HepG2 (cell line): ENCODE results near the gene KIF15. TPM values are rescaled to one million over a fixed set of nuclear protein-coding genes. Genes with fewer than 3 reads are reported as not detected.
A peak's percentile ranks its signal among the peaks of the same experiment; 100 is the strongest.

Source experiments
- ARID3A ChIP-seq: IDR thresholded peaks from 2 replicates; pipeline ENCODE4 v1.6.1; 2012; ENCODE audit warnings: low read depth, low read length, improper control_type of control experiment
- ATF7 ChIP-seq, 2 experiments: fragments of 450-650 bp in 1 of 2; sonication (generic) in 1 of 2; formaldehyde crosslinking in 1 of 2; IDR thresholded peaks; 2 replicates each; pipeline versions ENCODE4 v1.4.0 to v1.6.1; 2016 to 2020; ENCODE audit warnings: antibody characterized with exemption in 1 of 2, mild to moderate bottlenecking in 1 of 2, missing genetic modification reagents in 1 of 2
- BHLHE40 ChIP-seq: IDR thresholded peaks from 2 replicates; pipeline ENCODE4 v1.6.1; 2011; ENCODE audit warnings: low read length, improper control_type of control experiment
- DNMT3B ChIP-seq: conservative IDR thresholded peaks from 2 replicates; pipeline ENCODE4 v1.6.1; 2016; ENCODE audit warnings: missing biosample characterization, control low read depth
- GTF2F1 ChIP-seq: fragments of 150-350 bp; IDR thresholded peaks from 2 replicates; pipeline ENCODE4 v1.6.1; 2014; ENCODE audit warnings: low read length
- KLF6 ChIP-seq: IDR thresholded peaks from 2 replicates; pipeline ENCODE4 v1.8.0; 2016; ENCODE audit warnings: missing biosample characterization, missing genetic modification reagents
- MAF1 ChIP-seq: sonication (generic); formaldehyde crosslinking; IDR thresholded peaks from 2 replicates; pipeline ENCODE4 v1.5.0; 2020; ENCODE audit warnings: missing genetic modification reagents, borderline replicate concordance
- RARG ChIP-seq: sonication (generic); formaldehyde crosslinking; IDR thresholded peaks from 2 replicates; pipeline ENCODE4 v1.4.0; 2020; ENCODE audit warnings: low read depth, mild to moderate bottlenecking, missing genetic modification reagents
- RFX3 ChIP-seq: IDR thresholded peaks from 2 replicates; pipeline ENCODE4 v1.6.1; 2016; ENCODE audit warnings: missing biosample characterization, missing genetic modification reagents
- SIN3B ChIP-seq: fragments of 150-350 bp; IDR thresholded peaks from 2 replicates; pipeline ENCODE4 v1.6.1; 2014; ENCODE audit warnings: low read length
- THYN1 ChIP-seq: sonication (generic); formaldehyde crosslinking; IDR thresholded peaks from 2 replicates; pipeline ENCODE4 v1.8.1; 2023; ENCODE audit warnings: low read depth, mild to moderate bottlenecking, moderate library complexity, missing genetic modification reagents, borderline replicate concordance
- ZFP82 ChIP-seq: sonication (generic); formaldehyde crosslinking; IDR thresholded peaks from 2 replicates; pipeline ENCODE4 v1.5.1; 2020; ENCODE audit warnings: mild to moderate bottlenecking, missing genetic modification reagents, borderline replicate concordance
- ZGPAT ChIP-seq: IDR thresholded peaks from 2 replicates; pipeline ENCODE4 v1.6.1; 2016; ENCODE audit warnings: mild to moderate bottlenecking
- ZNF432 ChIP-seq: sonication (generic); formaldehyde crosslinking; IDR thresholded peaks from 2 replicates; pipeline ENCODE4 v1.5.0; 2020; ENCODE audit warnings: missing genetic modification reagents, mild to moderate bottlenecking, borderline replicate concordance
- ZNF670 ChIP-seq: sonication (generic); formaldehyde crosslinking; IDR thresholded peaks from 2 replicates; pipeline ENCODE4 v1.8.0; 2022; ENCODE audit warnings: mild to moderate bottlenecking, missing genetic modification reagents, borderline replicate concordance
- polyA plus RNA-seq, 8 experiments: library from polyadenylated mRNA; depleted of rRNA in 3 of 8; stranded (reverse) in 7 of 8; unstranded in 1 of 8; fragments of >200 nt; fragmentation: Illumina TruSeq in 4 of 8; extraction: Trizol in 4 of 8; gene quantifications; 2 replicates each; pipeline versions ENCODE4 v1.2.1 to v1.2.3, GENCODE V29; 2011 to 2016; ENCODE audit warnings: low read depth in 4 of 8, missing spikeins in 1 of 8, mixed read lengths in 1 of 8; ENCODE audit not compliant: insufficient read depth in 1 of 8
- total RNA-seq, 5 experiments: library from RNA; depleted of rRNA; stranded (reverse); fragments of >200 nt; fragmentation: Illumina TruSeq; extraction: Trizol; gene quantifications; 2 replicates each; pipeline ENCODE4 v1.2.3, GENCODE V29; 2016; ENCODE audit warnings: low read depth in 1 of 5
- TF ChIP-seq, protein P1 (sequence below): sonication (generic); formaldehyde crosslinking; IDR thresholded peaks from 2 replicates; pipeline ENCODE4 v1.5.0; 2020; ENCODE audit warnings: missing genetic modification reagents, mild to moderate bottlenecking, borderline replicate concordance
- TF ChIP-seq, protein P2 (sequence below): sonication (generic); formaldehyde crosslinking; IDR thresholded peaks from 2 replicates; pipeline ENCODE4 v1.4.0; 2020; ENCODE audit warnings: mild to moderate bottlenecking, missing genetic modification reagents
- TF ChIP-seq, protein P3 (sequence below): sonication (generic); formaldehyde crosslinking; conservative IDR thresholded peaks from 2 replicates; pipeline ENCODE4 v1.8.0; 2022; ENCODE audit warnings: mild to moderate bottlenecking, moderate library complexity, missing genetic modification reagents

Gene KIF15
- total and polyA plus RNA-seq, 2 of the 13 experiments (the other 11 are each of a cell fraction or from before 2014, with no cell fraction given) = 4.8 to 33.8 TPM

- TF ChIP-seq MAF1 (CRISPR knock-in tag) = no peak; the same call in 1 of the 2 replicates
- TF ChIP-seq, protein P1, sequence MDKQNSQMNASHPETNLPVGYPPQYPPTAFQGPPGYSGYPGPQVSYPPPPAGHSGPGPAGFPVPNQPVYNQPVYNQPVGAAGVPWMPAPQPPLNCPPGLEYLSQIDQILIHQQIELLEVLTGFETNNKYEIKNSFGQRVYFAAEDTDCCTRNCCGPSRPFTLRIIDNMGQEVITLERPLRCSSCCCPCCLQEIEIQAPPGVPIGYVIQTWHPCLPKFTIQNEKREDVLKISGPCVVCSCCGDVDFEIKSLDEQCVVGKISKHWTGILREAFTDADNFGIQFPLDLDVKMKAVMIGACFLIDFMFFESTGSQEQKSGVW (CRISPR knock-in tag) = no peak
- no peak for TF ChIP-seq DNMT3B (CRISPR knock-in tag)
- TF ChIP-seq ZNF432 (CRISPR knock-in tag) = no peak
- peak; percentile 85 for TF ChIP-seq ZGPAT (CRISPR knock-in tag)
- TF ChIP-seq, protein P2, sequence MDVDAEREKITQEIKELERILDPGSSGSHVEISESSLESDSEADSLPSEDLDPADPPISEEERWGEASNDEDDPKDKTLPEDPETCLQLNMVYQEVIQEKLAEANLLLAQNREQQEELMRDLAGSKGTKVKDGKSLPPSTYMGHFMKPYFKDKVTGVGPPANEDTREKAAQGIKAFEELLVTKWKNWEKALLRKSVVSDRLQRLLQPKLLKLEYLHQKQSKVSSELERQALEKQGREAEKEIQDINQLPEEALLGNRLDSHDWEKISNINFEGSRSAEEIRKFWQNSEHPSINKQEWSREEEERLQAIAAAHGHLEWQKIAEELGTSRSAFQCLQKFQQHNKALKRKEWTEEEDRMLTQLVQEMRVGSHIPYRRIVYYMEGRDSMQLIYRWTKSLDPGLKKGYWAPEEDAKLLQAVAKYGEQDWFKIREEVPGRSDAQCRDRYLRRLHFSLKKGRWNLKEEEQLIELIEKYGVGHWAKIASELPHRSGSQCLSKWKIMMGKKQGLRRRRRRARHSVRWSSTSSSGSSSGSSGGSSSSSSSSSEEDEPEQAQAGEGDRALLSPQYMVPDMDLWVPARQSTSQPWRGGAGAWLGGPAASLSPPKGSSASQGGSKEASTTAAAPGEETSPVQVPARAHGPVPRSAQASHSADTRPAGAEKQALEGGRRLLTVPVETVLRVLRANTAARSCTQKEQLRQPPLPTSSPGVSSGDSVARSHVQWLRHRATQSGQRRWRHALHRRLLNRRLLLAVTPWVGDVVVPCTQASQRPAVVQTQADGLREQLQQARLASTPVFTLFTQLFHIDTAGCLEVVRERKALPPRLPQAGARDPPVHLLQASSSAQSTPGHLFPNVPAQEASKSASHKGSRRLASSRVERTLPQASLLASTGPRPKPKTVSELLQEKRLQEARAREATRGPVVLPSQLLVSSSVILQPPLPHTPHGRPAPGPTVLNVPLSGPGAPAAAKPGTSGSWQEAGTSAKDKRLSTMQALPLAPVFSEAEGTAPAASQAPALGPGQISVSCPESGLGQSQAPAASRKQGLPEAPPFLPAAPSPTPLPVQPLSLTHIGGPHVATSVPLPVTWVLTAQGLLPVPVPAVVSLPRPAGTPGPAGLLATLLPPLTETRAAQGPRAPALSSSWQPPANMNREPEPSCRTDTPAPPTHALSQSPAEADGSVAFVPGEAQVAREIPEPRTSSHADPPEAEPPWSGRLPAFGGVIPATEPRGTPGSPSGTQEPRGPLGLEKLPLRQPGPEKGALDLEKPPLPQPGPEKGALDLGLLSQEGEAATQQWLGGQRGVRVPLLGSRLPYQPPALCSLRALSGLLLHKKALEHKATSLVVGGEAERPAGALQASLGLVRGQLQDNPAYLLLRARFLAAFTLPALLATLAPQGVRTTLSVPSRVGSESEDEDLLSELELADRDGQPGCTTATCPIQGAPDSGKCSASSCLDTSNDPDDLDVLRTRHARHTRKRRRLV (CRISPR knock-in tag) = no peak
- TF ChIP-seq RFX3 (CRISPR knock-in tag) = no peak
- TF ChIP-seq THYN1 (CRISPR knock-in tag) = no peak
- TF ChIP-seq ZNF670 (CRISPR knock-in tag) = 0 out of 2 replicates have a peak, but pooled peaks have one; percentile 39
- TF ChIP-seq, protein P3, sequence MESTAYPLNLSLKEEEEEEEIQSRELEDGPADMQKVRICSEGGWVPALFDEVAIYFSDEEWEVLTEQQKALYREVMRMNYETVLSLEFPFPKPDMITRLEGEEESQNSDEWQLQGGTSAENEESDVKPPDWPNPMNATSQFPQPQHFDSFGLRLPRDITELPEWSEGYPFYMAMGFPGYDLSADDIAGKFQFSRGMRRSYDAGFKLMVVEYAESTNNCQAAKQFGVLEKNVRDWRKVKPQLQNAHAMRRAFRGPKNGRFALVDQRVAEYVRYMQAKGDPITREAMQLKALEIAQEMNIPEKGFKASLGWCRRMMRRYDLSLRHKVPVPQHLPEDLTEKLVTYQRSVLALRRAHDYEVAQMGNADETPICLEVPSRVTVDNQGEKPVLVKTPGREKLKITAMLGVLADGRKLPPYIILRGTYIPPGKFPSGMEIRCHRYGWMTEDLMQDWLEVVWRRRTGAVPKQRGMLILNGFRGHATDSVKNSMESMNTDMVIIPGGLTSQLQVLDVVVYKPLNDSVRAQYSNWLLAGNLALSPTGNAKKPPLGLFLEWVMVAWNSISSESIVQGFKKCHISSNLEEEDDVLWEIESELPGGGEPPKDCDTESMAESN (CRISPR knock-in tag) = no peak
- TF ChIP-seq ATF7 (IDR thresholded peaks at IDR 0.05) = no peak
- TF ChIP-seq ATF7 (CRISPR knock-in tag; IDR thresholded peaks at IDR 0.05) = no peak
- TF ChIP-seq RARG (CRISPR knock-in tag) = no peak
- no peak for TF ChIP-seq SIN3B
- peak; percentile 71; the same call in 1 of the 2 replicates for TF ChIP-seq ZFP82 (CRISPR knock-in tag)
- TF ChIP-seq BHLHE40 = peak; percentile 88
- no peak for TF ChIP-seq ARID3A
- TF ChIP-seq KLF6 (CRISPR knock-in tag) = peak; percentile 55; the same call in 1 of the 2 replicates
- no peak for TF ChIP-seq GTF2F1
Observed at GRCh38 chr3:44861412-44862225, 100.0 kb downstream of the KIF15 start, which contains the start of gene TMEM42 (continued).
